HG03175 (cell line): ENCODE measurements around the gene CPED1.
A peak's percentile ranks its signal among the peaks of the same experiment; 100 is the strongest.
"Not testable (repeated sequence)": the region's sequence is repeated elsewhere in the genome, so short reads cannot be mapped to it uniquely, and the experiment has no call there.

ENCODE experiments used
- ATAC-seq: cut with Tn5 transposase; IDR thresholded peaks from one replicate; pipeline ENCODE4 v1.9.1; 2021; ENCODE audit warnings: mild to moderate bottlenecking, moderate library complexity; ENCODE audit not compliant: unreplicated experiment

CPED1 gene

GRCh38 chr7:121212036-121212435 lies 223.5 kb downstream of the CPED1 start:
- ATAC-seq, result no peak

- ATAC-seq, result no peak
Observed at GRCh38 chr7:121214657-121215056, 226.1 kb downstream of the CPED1 start.

GRCh38 chr7:121219026-121219425 lies 230.5 kb downstream of the CPED1 start:
- ATAC-seq, result no peak

- ATAC-seq, result not testable (repeated sequence)
Observed at GRCh38 chr7:121221108-121221507, 232.6 kb downstream of the CPED1 start.

- no peak for ATAC-seq
Observed at GRCh38 chr7:121228779-121229178, 240.3 kb downstream of the CPED1 start.

- ATAC-seq, result no peak
Observed at GRCh38 chr7:121235201-121235600, 246.7 kb downstream of the CPED1 start.

GRCh38 chr7:121237601-121238000 lies 249.1 kb downstream of the CPED1 start:
- ATAC-seq, result no peak

- no peak for ATAC-seq
Observed at GRCh38 chr7:121244120-121244870, 255.8 kb downstream of the CPED1 start.

GRCh38 chr7:121251367-121251766 lies 262.9 kb downstream of the CPED1 start:
- not testable (repeated sequence) for ATAC-seq

- not testable (repeated sequence) for ATAC-seq
Observed at GRCh38 chr7:121252523-121253235, 264.2 kb downstream of the CPED1 start.

GRCh38 chr7:121259826-121260225 lies 271.3 kb downstream of the CPED1 start:
- no peak for ATAC-seq

GRCh38 chr7:121261207-121261884 lies 272.8 kb downstream of the CPED1 start:
- ATAC-seq, result no peak

- no peak for ATAC-seq
Observed at GRCh38 chr7:121262221-121262620, 273.7 kb downstream of the CPED1 start.

GRCh38 chr7:121262969-121263368 lies 274.5 kb downstream of the CPED1 start:
- ATAC-seq, result no peak

GRCh38 chr7:121266307-121266894 lies 277.9 kb downstream of the CPED1 start:
- no peak for ATAC-seq

- ATAC-seq, result no peak
Observed at GRCh38 chr7:121267612-121268011, 279.1 kb downstream of the CPED1 start.

GRCh38 chr7:121269798-121270197 lies 281.3 kb downstream of the CPED1 start:
- no peak for ATAC-seq

- no peak for ATAC-seq
Observed at GRCh38 chr7:121271098-121271497, 282.6 kb downstream of the CPED1 start.

GRCh38 chr7:121271916-121272315 lies 283.4 kb downstream of the CPED1 start:
- ATAC-seq, result peak; percentile 55

- no peak for ATAC-seq
Observed at GRCh38 chr7:121272676-121273075, 284.2 kb downstream of the CPED1 start.

- ATAC-seq, result peak; percentile 23
Observed at GRCh38 chr7:121273467-121274167, 285.1 kb downstream of the CPED1 start.
